ENCODE results near the gene USP2.

The USP2 gene

DNA sequence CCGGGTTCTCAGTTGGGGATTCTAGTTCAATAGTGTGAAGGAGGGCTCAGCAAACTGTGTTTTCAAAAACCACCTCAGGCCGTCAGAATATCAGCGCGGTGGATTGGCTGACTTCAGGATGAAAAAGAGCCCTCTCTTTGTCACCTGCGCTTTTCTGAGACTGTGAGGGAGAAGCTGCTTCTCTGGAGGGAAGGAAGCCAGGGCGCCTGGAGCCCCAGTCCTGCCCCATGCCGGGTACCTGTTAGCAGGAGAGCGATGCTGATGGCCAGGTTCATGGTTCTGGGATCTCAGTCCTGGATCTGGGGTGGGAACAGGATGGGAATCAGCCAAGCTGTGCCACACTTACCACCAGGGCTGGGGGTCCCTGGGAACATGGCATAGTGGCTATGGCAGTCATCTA is 39.1 kb upstream of the USP2 start:
- Histone ChIP-seq H3K79me2 (ENCODE audit: low read length) (no peaks in the 10 kb centered on the region), H3K9me3 (replicated peaks; ENCODE audit: insufficient read depth, low read length) (no peaks in the 10 kb centered on the region), H4K20me1 (ENCODE audit: insufficient read depth, low read length) (no peaks in the 10 kb centered on the region), H3K4me3 (ENCODE audit: low read length) (no peak overlapping the region), H3K36me3 (replicated peaks; ENCODE audit: insufficient read depth, low read length) (no peaks in the 10 kb centered on the region), H3K4me2 (ENCODE audit: low read depth, low read length) (no peak overlapping the region), H2AFZ (ENCODE audit: low read length) (no peak overlapping the region), H3K9ac (ENCODE audit: low read length) (no peak overlapping the region), H3K4me1 (ENCODE audit: low read length) (no peaks in the 10 kb centered on the region), H3K27me3 (replicated peaks; ENCODE audit: insufficient read depth, low read length) (peaks cover 34% of the 10 kb centered on the region), H3K9me2 (replicated peaks; ENCODE audit: insufficient read depth, low read length) (no peaks in the 10 kb centered on the region), H3K27ac (ENCODE audit: low read length) (no peak overlapping the region), H3F3A (ENCODE audit: insufficient read depth, low read length) (no peaks in the 10 kb centered on the region)
- no peak for DNase-seq
- no peak for TF ChIP-seq EZH2 (optimal IDR thresholded peaks at IDR 0.05; ENCODE audit: low read depth, low read length)

- TF ChIP-seq EZH2phosphoT487 (IDR thresholded peaks at IDR 0.05; ENCODE audit: low read length): no peak
- no peak for TF ChIP-seq EZH2 (optimal IDR thresholded peaks at IDR 0.05; ENCODE audit: low read depth, low read length)
- TF ChIP-seq, protein P1, sequence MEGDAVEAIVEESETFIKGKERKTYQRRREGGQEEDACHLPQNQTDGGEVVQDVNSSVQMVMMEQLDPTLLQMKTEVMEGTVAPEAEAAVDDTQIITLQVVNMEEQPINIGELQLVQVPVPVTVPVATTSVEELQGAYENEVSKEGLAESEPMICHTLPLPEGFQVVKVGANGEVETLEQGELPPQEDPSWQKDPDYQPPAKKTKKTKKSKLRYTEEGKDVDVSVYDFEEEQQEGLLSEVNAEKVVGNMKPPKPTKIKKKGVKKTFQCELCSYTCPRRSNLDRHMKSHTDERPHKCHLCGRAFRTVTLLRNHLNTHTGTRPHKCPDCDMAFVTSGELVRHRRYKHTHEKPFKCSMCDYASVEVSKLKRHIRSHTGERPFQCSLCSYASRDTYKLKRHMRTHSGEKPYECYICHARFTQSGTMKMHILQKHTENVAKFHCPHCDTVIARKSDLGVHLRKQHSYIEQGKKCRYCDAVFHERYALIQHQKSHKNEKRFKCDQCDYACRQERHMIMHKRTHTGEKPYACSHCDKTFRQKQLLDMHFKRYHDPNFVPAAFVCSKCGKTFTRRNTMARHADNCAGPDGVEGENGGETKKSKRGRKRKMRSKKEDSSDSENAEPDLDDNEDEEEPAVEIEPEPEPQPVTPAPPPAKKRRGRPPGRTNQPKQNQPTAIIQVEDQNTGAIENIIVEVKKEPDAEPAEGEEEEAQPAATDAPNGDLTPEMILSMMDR (IDR thresholded peaks at IDR 0.05; ENCODE audit: low read length): no peak
- H4K20me1 ChIP-seq (ENCODE audit: insufficient read depth, low read length): no peaks in the 10 kb centered on the region
- no peak overlapping the region for H3K4me3 ChIP-seq (ENCODE audit: low read length)
- H3K79me2 ChIP-seq (ENCODE audit: low read length): no peaks in the 10 kb centered on the region
- H3K4me1 ChIP-seq (ENCODE audit: low read length): no peaks in the 10 kb centered on the region
- no peak overlapping the region for H3K27ac ChIP-seq (ENCODE audit: low read length)
- peaks cover 34% of the 10 kb centered on the region for H3K27me3 ChIP-seq (replicated peaks; ENCODE audit: insufficient read depth, low read length)
- no peaks in the 10 kb centered on the region for H3K9me3 ChIP-seq (replicated peaks; ENCODE audit: insufficient read depth, low read length)
- no peak overlapping the region for H3K9ac ChIP-seq (ENCODE audit: low read length)
- no peaks in the 10 kb centered on the region for H3F3A ChIP-seq (ENCODE audit: insufficient read depth, low read length)
- H3K4me2 ChIP-seq (ENCODE audit: low read depth, low read length): no peak overlapping the region
- no peak overlapping the region for H2AFZ ChIP-seq (ENCODE audit: low read length)
- no peaks in the 10 kb centered on the region for H3K36me3 ChIP-seq (replicated peaks; ENCODE audit: insufficient read depth, low read length)
- DNase-seq: no peak
- H3K9me2 ChIP-seq (replicated peaks; ENCODE audit: insufficient read depth, low read length): no peaks in the 10 kb centered on the region
Measured at GRCh38 chr11:119419834-119420492, 38.5 kb upstream of the USP2 start.

- Histone ChIP-seq H3K9me3 (replicated peaks; ENCODE audit: insufficient read depth, low read length) (no peaks in the 10 kb centered on the region), H3K79me2 (ENCODE audit: low read length) (no peaks in the 10 kb centered on the region), H3K4me1 (ENCODE audit: low read length) (no peaks in the 10 kb centered on the region), H3K36me3 (replicated peaks; ENCODE audit: insufficient read depth, low read length) (no peaks in the 10 kb centered on the region), H3K9ac (ENCODE audit: low read length) (no peak overlapping the region), H3K27me3 (replicated peaks; ENCODE audit: insufficient read depth, low read length) (peaks cover 34% of the 10 kb centered on the region), H3K27ac (ENCODE audit: low read length) (no peak overlapping the region), H3K9me2 (replicated peaks; ENCODE audit: insufficient read depth, low read length) (no peaks in the 10 kb centered on the region), H2AFZ (ENCODE audit: low read length) (no peak overlapping the region), H4K20me1 (ENCODE audit: insufficient read depth, low read length) (no peaks in the 10 kb centered on the region), H3K4me2 (ENCODE audit: low read depth, low read length) (no peak overlapping the region), H3K4me3 (ENCODE audit: low read length) (no peak overlapping the region), H3F3A (ENCODE audit: insufficient read depth, low read length) (no peaks in the 10 kb centered on the region)
- DNase-seq: no peak
- TF ChIP-seq EZH2 (optimal IDR thresholded peaks at IDR 0.05; ENCODE audit: low read depth, low read length) (no peak), EZH2phosphoT487 (IDR thresholded peaks at IDR 0.05; ENCODE audit: low read length) (no peak)
- TF ChIP-seq, protein P1 (IDR thresholded peaks at IDR 0.05; ENCODE audit: low read length): no peak
Measured at GRCh38 chr11:119419246-119419645, 37.8 kb upstream of the USP2 start.

GRCh38 chr11:119418759-119419158 is 37.3 kb upstream of the USP2 start:
- Histone ChIP-seq H3K9me3 (replicated peaks; ENCODE audit: insufficient read depth, low read length) (no peaks in the 10 kb centered on the region), H3F3A (ENCODE audit: insufficient read depth, low read length) (no peaks in the 10 kb centered on the region), H3K9me2 (replicated peaks; ENCODE audit: insufficient read depth, low read length) (no peaks in the 10 kb centered on the region), H4K20me1 (ENCODE audit: insufficient read depth, low read length) (no peaks in the 10 kb centered on the region), H3K4me1 (ENCODE audit: low read length) (no peaks in the 10 kb centered on the region), H3K4me3 (ENCODE audit: low read length) (no peak overlapping the region), H3K9ac (ENCODE audit: low read length) (no peak overlapping the region), H3K36me3 (replicated peaks; ENCODE audit: insufficient read depth, low read length) (no peaks in the 10 kb centered on the region), H3K79me2 (ENCODE audit: low read length) (no peaks in the 10 kb centered on the region), H2AFZ (ENCODE audit: low read length) (no peak overlapping the region), H3K27me3 (replicated peaks; ENCODE audit: insufficient read depth, low read length) (peaks cover 34% of the 10 kb centered on the region), H3K27ac (ENCODE audit: low read length) (no peak overlapping the region), H3K4me2 (ENCODE audit: low read depth, low read length) (no peak overlapping the region)
- no peak for TF ChIP-seq EZH2phosphoT487 (IDR thresholded peaks at IDR 0.05; ENCODE audit: low read length)
- TF ChIP-seq EZH2 (optimal IDR thresholded peaks at IDR 0.05; ENCODE audit: low read depth, low read length): no peak
- TF ChIP-seq, protein P1 (IDR thresholded peaks at IDR 0.05; ENCODE audit: low read length): no peak
- DNase-seq: no peak
